SU-DHL-6 (cell line): ENCODE measurements around the gene GRK3.
"Not testable (repeated sequence)": the region's sequence is repeated elsewhere in the genome, so short reads cannot be mapped to it uniquely, and the experiment has no call there.

Source experiments
- H2AFZ ChIP-seq: fragments of 200-600 bp; sonication (generic); 2 replicates; pipeline ENCODE4 v1.6.1; 2014; ENCODE audit warnings: low read depth, mild to moderate bottlenecking, moderate library complexity, mixed read lengths, antibody characterized with exemption, low read length; ENCODE audit not compliant: severe bottlenecking
- H3F3A ChIP-seq: fragments of 200-600 bp; shearing (Covaris generic); 2 replicates; pipeline ENCODE4 v1.6.0; 2016; ENCODE audit warnings: antibody characterized with exemption, mild to moderate bottlenecking; ENCODE audit not compliant: insufficient read depth
- H3K27ac ChIP-seq: fragments of 200-600 bp; sonication (generic); 2 replicates; pipeline ENCODE4 v1.5.1; 2016; ENCODE audit warnings: low read depth, mild to moderate bottlenecking, low read length, moderate library complexity, mixed read lengths
- H3K27me3 ChIP-seq: fragments of 200-600 bp; sonication (generic), shearing (Covaris generic); 2 replicates; pipeline ENCODE4 v1.6.0; 2014; ENCODE audit warnings: mild to moderate bottlenecking, low read length
- H3K36me3 ChIP-seq: fragments of 200-600 bp; sonication (generic); 2 replicates; pipeline ENCODE4 v1.6.1; 2014; ENCODE audit warnings: mild to moderate bottlenecking, low read length, mixed read lengths
- H3K4me2 ChIP-seq: fragments of 300-600, 200-600 bp; shearing (Covaris generic), sonication (generic); 2 replicates; pipeline ENCODE4 v1.6.0; 2014; ENCODE audit warnings: low read length, low read depth, mild to moderate bottlenecking; ENCODE audit not compliant: poor library complexity, severe bottlenecking
- H3K4me3 ChIP-seq: fragments of 200-600 bp; sonication (generic); 2 replicates; pipeline ENCODE4 v1.5.1; 2014; ENCODE audit warnings: antibody characterized with exemption, low read length, mild to moderate bottlenecking, mixed read lengths; ENCODE audit not compliant: insufficient read depth, poor library complexity, severe bottlenecking
- H3K79me2 ChIP-seq: fragments of 200-600 bp; sonication (generic); 2 replicates; pipeline ENCODE4 v1.6.1; 2014; ENCODE audit warnings: mild to moderate bottlenecking, low read length, moderate library complexity; ENCODE audit not compliant: insufficient read depth
- H3K9ac ChIP-seq: fragments of 200-600 bp; sonication (generic); 2 replicates; pipeline ENCODE4 v1.7.0; 2014; ENCODE audit warnings: mild to moderate bottlenecking, low read length
- H3K9me2 ChIP-seq: fragments of 200-600 bp; sonication (generic); replicated peaks from 2 replicates; pipeline ENCODE4 v1.6.1; 2014; ENCODE audit warnings: low read length; ENCODE audit not compliant: insufficient read depth
- H3K9me3 ChIP-seq: fragments of 200-600 bp; sonication (generic); 2 replicates; pipeline ENCODE4 v1.6.1; 2014; ENCODE audit warnings: low read length, mixed read lengths; ENCODE audit not compliant: insufficient read depth
- H4K20me1 ChIP-seq: fragments of 200-600 bp; sonication (generic); 2 replicates; pipeline ENCODE4 v1.6.1; 2014; ENCODE audit warnings: low read depth, mild to moderate bottlenecking, antibody characterized with exemption, low read length, moderate library complexity, mixed read lengths
- CTCF ChIP-seq: fragments of 200-600 bp; sonication (generic); IDR thresholded peaks from one replicate; pipeline ENCODE4 v1.5.1; 2017; ENCODE audit warnings: antibody characterized with exemption, mild to moderate bottlenecking, low read length, moderate library complexity; ENCODE audit not compliant: insufficient read depth, poor library complexity, severe bottlenecking
- EZH2phosphoT487 ChIP-seq: fragments of 200-600 bp; sonication (generic), shearing (Covaris generic); conservative IDR thresholded peaks from 2 replicates; pipeline ENCODE4 v1.6.1; 2018; ENCODE audit warnings: mild to moderate bottlenecking, antibody characterized with exemption, low read length, moderate library complexity, mixed read lengths

GRK3 gene

GRCh38 chr22:25570486-25570885, 6.0 kb downstream of the GRK3 start:
- peaks cover 12% of the 10 kb centered on the region for H3F3A ChIP-seq
- no peak overlapping the region for H2AFZ ChIP-seq
- no peaks in the 10 kb centered on the region for H3K27me3 ChIP-seq
- H3K4me2 ChIP-seq = no peak overlapping the region
- TF ChIP-seq CTCF (no peak), EZH2phosphoT487 (no peak)
- H3K9me3 ChIP-seq = no peaks in the 10 kb centered on the region
- no peak overlapping the region for H3K9ac ChIP-seq
- peaks cover 16% of the 10 kb centered on the region; the same call in 1 of the 2 replicates for H4K20me1 ChIP-seq
- H3K9me2 ChIP-seq = no peaks in the 10 kb centered on the region
- no peak overlapping the region for H3K27ac ChIP-seq
- H3K36me3 ChIP-seq = no peaks in the 10 kb centered on the region
- no peak overlapping the region for H3K4me3 ChIP-seq
- H3K79me2 ChIP-seq = peaks cover 49% of the 10 kb centered on the region

GRCh38 chr22:25571969-25572707, 7.7 kb downstream of the GRK3 start:
- H3K9me2 ChIP-seq, H3K27ac ChIP-seq, H3K36me3 ChIP-seq, H3K27me3 ChIP-seq, H3K9me3 ChIP-seq, H3K9ac ChIP-seq, H3K4me3 ChIP-seq, H3K4me2 ChIP-seq, H2AFZ ChIP-seq, H3F3A ChIP-seq: not testable (repeated sequence)
- peaks cover 41% of the 10 kb centered on the region for H3K79me2 ChIP-seq
- peaks cover 18% of the 10 kb centered on the region; the same call in 1 of the 2 replicates for H4K20me1 ChIP-seq

- Histone ChIP-seq H3K9me3 (no peaks in the 10 kb centered on the region), H3K4me3 (no peak overlapping the region), H2AFZ (no peak overlapping the region), H4K20me1 (peaks cover 14% of the 10 kb centered on the region; the same call in 1 of the 2 replicates), H3K27me3 (no peaks in the 10 kb centered on the region), H3F3A (peaks cover 2% of the 10 kb centered on the region; the same call in 1 of the 2 replicates), H3K9me2 (no peaks in the 10 kb centered on the region), H3K79me2 (peaks cover 37% of the 10 kb centered on the region), H3K27ac (no peak overlapping the region), H3K9ac (no peak overlapping the region), H3K36me3 (no peaks in the 10 kb centered on the region), H3K4me2 (no peak overlapping the region)
- no peak for TF ChIP-seq EZH2phosphoT487
- no peak for TF ChIP-seq CTCF
Observed at GRCh38 chr22:25572708-25573171, 8.3 kb downstream of the GRK3 start.

GRCh38 chr22:25573841-25574240, 9.4 kb downstream of the GRK3 start:
- H3K27me3 ChIP-seq = no peaks in the 10 kb centered on the region
- H4K20me1 ChIP-seq = peaks cover 14% of the 10 kb centered on the region; the same call in 1 of the 2 replicates
- no peaks in the 10 kb centered on the region for H3K36me3 ChIP-seq
- no peak overlapping the region for H3K27ac ChIP-seq
- H3K4me2 ChIP-seq = no peak overlapping the region
- no peak overlapping the region for H2AFZ ChIP-seq
- H3K9me3 ChIP-seq = no peaks in the 10 kb centered on the region
- no peak overlapping the region for H3K4me3 ChIP-seq
- TF ChIP-seq EZH2phosphoT487 = no peak
- no peak for TF ChIP-seq CTCF
- H3K9ac ChIP-seq = no peak overlapping the region
- no peaks in the 10 kb centered on the region for H3F3A ChIP-seq
- peaks cover 36% of the 10 kb centered on the region for H3K79me2 ChIP-seq
- no peaks in the 10 kb centered on the region for H3K9me2 ChIP-seq
